Measurements from ENCODE around the gene RHNO1.
"Not testable (repeated sequence)": the region's sequence is repeated elsewhere in the genome, so short reads cannot be mapped to it uniquely, and the experiment has no call there.

The RHNO1 gene

GRCh38 chr12:2863402-2863801 lies 13.6 kb upstream of the RHNO1 start:
- H3K4ac ChIP-seq (ENCODE audit: low read length); H3K4me1 ChIP-seq (ENCODE audit: control insufficient read depth in 2 of 2, insufficient read depth in 1 of 2, low read depth in 1 of 2, low read length in 2 of 2); H3K27me3 ChIP-seq (ENCODE audit: control insufficient read depth in 3 of 3, insufficient read depth in 3 of 3, low read depth in 1 of 3, low read length in 3 of 3); DNase-seq (ENCODE audit: low spot score); H2BK120ac ChIP-seq (ENCODE audit: low read depth, low read length); H3K79me1 ChIP-seq (ENCODE audit: low read depth, low read length); H2BK12ac ChIP-seq (ENCODE audit: low read length); H2BK15ac ChIP-seq (ENCODE audit: low read length); H2AK5ac ChIP-seq (ENCODE audit: low read depth, low read length); H2BK5ac ChIP-seq (ENCODE audit: low read length); H4K8ac ChIP-seq (ENCODE audit: low read depth, low read length); H3K9ac ChIP-seq (ENCODE audit: low read depth, low read length, poor library complexity); H2AFZ ChIP-seq (ENCODE audit: low read length); H3K23ac ChIP-seq (ENCODE audit: low read depth, low read length, poor library complexity); H3K27ac ChIP-seq (replicated peaks; ENCODE audit: low read length); H3K14ac ChIP-seq (ENCODE audit: low read length); H3K9me3 ChIP-seq (replicated peaks in 1 of 2; ENCODE audit: control insufficient read depth in 2 of 2, insufficient read depth in 1 of 2, low read depth in 1 of 2, low read length in 2 of 2); H3K18ac ChIP-seq (ENCODE audit: low read length); H4K91ac ChIP-seq (ENCODE audit: low read depth, low read length, poor library complexity); H3K4me2 ChIP-seq (ENCODE audit: insufficient read depth, low read length, poor library complexity, severe bottlenecking); H3K4me3 ChIP-seq (ENCODE audit: low read length in 2 of 2): not testable (repeated sequence)
- peaks cover 57 to 96% of the 10 kb centered on the region in 2 donors for H3K36me3 ChIP-seq (replicated peaks in 1 of 2; ENCODE audit: control insufficient read depth in 2 of 2, insufficient read depth in 2 of 2, low read length in 2 of 2)
- WGBS, 2 donors (ENCODE audit: extremely low coverage in 2 of 2, insufficient read length in 2 of 2, insufficient replicate concordance in 1 of 2): no CpG with 5 or more reads among the region's 7 CpGs

DNA sequence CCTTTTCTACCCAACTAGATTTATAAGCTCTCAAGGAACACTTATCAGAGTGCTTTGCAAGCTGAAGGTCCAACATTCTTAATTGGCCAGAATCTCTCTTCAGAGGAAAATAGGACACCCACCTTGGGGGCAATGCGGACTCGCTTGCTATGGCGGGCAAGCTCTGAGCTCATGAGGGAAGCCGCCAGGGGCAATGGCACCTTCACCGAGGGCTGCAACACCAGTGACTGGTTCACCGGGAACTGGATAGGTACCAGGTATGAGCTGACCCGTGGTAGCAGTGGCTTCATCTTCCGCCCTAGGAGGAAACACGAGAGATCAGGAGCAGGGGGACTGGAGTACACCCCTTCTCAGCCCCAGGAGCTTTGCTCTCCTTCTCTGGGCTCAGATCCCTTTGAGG lies 12.8 kb upstream of the RHNO1 start:
- H3K4me3 ChIP-seq (ENCODE audit: low read length in 2 of 2): no peak overlapping the region

DNA sequence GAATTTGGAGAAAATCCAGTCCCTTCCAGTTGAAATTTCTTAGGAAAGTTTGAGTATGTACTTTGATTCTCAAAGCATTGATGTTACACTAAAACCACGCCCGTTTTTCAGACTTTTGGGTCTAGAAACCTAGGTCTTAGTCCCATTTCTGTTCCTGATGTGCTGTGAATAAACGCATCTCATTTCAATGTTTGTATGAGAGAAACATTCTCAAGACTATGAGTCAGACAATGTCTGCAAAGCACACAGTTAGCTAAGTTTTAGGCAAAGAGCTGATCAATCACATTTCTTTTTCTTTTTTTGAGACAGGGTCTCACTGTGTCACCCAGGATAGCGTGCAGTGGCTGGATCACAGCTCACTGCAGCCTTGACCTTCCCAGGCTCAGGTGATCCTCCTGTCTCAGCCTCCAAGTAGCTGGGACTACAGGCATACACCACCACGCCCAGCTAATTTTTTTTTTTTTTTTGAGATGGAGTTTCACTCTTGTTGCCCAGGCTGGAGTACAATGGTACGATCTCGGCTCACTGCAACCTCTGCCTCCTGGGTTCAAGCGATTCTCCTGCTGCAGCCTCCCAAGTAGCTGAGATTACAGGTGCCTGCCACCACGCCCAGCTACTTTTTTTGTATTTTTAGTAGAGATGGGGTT lies 7.9 kb upstream of the RHNO1 start:
- not testable (repeated sequence) for H3K14ac ChIP-seq (ENCODE audit: low read length); H3K4me3 ChIP-seq (ENCODE audit: low read length in 2 of 2); H3K27me3 ChIP-seq (ENCODE audit: control insufficient read depth in 3 of 3, insufficient read depth in 3 of 3, low read depth in 1 of 3, low read length in 3 of 3); H3K27ac ChIP-seq (replicated peaks; ENCODE audit: low read length); H3K23ac ChIP-seq (ENCODE audit: low read depth, low read length, poor library complexity); H4K8ac ChIP-seq (ENCODE audit: low read depth, low read length); DNase-seq (ENCODE audit: low spot score); H2BK5ac ChIP-seq (ENCODE audit: low read length); H3K9ac ChIP-seq (ENCODE audit: low read depth, low read length, poor library complexity); H3K4me2 ChIP-seq (ENCODE audit: insufficient read depth, low read length, poor library complexity, severe bottlenecking); H3K9me3 ChIP-seq (replicated peaks in 1 of 2; ENCODE audit: control insufficient read depth in 2 of 2, insufficient read depth in 1 of 2, low read depth in 1 of 2, low read length in 2 of 2); H2AK5ac ChIP-seq (ENCODE audit: low read depth, low read length); H3K18ac ChIP-seq (ENCODE audit: low read length); H2BK12ac ChIP-seq (ENCODE audit: low read length); H3K79me1 ChIP-seq (ENCODE audit: low read depth, low read length); H2AFZ ChIP-seq (ENCODE audit: low read length); H3K4ac ChIP-seq (ENCODE audit: low read length); H2BK15ac ChIP-seq (ENCODE audit: low read length); H2BK120ac ChIP-seq (ENCODE audit: low read depth, low read length); H4K91ac ChIP-seq (ENCODE audit: low read depth, low read length, poor library complexity); H3K4me1 ChIP-seq (ENCODE audit: control insufficient read depth in 2 of 2, insufficient read depth in 1 of 2, low read depth in 1 of 2, low read length in 2 of 2)
- WGBS, 2 donors (ENCODE audit: extremely low coverage in 2 of 2, insufficient read length in 2 of 2, insufficient replicate concordance in 1 of 2): no CpG with 5 or more reads among the region's 9 CpGs
- peaks cover 54 to 95% of the 10 kb centered on the region in 2 donors for H3K36me3 ChIP-seq (replicated peaks in 1 of 2; ENCODE audit: control insufficient read depth in 2 of 2, insufficient read depth in 2 of 2, low read length in 2 of 2)

More for the DNA sequence above, 12.8 kb upstream of the RHNO1 start:
- Histone ChIP-seq H3K4me2 (ENCODE audit: insufficient read depth, low read length, poor library complexity, severe bottlenecking) (no peak overlapping the region), H4K8ac (ENCODE audit: low read depth, low read length) (no peak overlapping the region), H3K14ac (ENCODE audit: low read length) (no peak overlapping the region), H2BK120ac (ENCODE audit: low read depth, low read length) (no peak overlapping the region), H2BK5ac (ENCODE audit: low read length) (no peak overlapping the region), H3K9ac (ENCODE audit: low read depth, low read length, poor library complexity) (no peak overlapping the region), H3K36me3 (replicated peaks in 1 of 2; ENCODE audit: control insufficient read depth in 2 of 2, insufficient read depth in 2 of 2, low read length in 2 of 2) (peaks cover 54 to 96% of the 10 kb centered on the region in 2 donors), H3K4ac (ENCODE audit: low read length) (no peak overlapping the region), H3K27ac (replicated peaks; ENCODE audit: low read length) (no peak overlapping the region), H2AK5ac (ENCODE audit: low read depth, low read length) (no peak overlapping the region), H2AFZ (ENCODE audit: low read length) (no peak overlapping the region), H2BK15ac (ENCODE audit: low read length) (no peak overlapping the region), H3K27me3 (ENCODE audit: control insufficient read depth in 3 of 3, insufficient read depth in 3 of 3, low read depth in 1 of 3, low read length in 3 of 3) (no peaks in the 10 kb centered on the region), H3K18ac (ENCODE audit: low read length) (no peak overlapping the region), H3K23ac (ENCODE audit: low read depth, low read length, poor library complexity) (no peak overlapping the region), H3K4me1 (ENCODE audit: control insufficient read depth in 2 of 2, insufficient read depth in 1 of 2, low read depth in 1 of 2, low read length in 2 of 2) (no peaks in the 10 kb centered on the region), H2BK12ac (ENCODE audit: low read length) (no peak overlapping the region), H4K91ac (ENCODE audit: low read depth, low read length, poor library complexity) (no peak overlapping the region), H3K79me1 (ENCODE audit: low read depth, low read length) (peaks cover 3% of the 10 kb centered on the region), H3K9me3 (replicated peaks in 1 of 2; ENCODE audit: control insufficient read depth in 2 of 2, insufficient read depth in 1 of 2, low read depth in 1 of 2, low read length in 2 of 2) (no peaks in the 10 kb centered on the region)
- no CpG with 5 or more reads among the region's 9 CpGs for whole genome bisulfite sequencing, 2 donors (ENCODE audit: extremely low coverage in 2 of 2, insufficient read length in 2 of 2, insufficient replicate concordance in 1 of 2)
- DNase-seq (ENCODE audit: low spot score): no peak

DNA sequence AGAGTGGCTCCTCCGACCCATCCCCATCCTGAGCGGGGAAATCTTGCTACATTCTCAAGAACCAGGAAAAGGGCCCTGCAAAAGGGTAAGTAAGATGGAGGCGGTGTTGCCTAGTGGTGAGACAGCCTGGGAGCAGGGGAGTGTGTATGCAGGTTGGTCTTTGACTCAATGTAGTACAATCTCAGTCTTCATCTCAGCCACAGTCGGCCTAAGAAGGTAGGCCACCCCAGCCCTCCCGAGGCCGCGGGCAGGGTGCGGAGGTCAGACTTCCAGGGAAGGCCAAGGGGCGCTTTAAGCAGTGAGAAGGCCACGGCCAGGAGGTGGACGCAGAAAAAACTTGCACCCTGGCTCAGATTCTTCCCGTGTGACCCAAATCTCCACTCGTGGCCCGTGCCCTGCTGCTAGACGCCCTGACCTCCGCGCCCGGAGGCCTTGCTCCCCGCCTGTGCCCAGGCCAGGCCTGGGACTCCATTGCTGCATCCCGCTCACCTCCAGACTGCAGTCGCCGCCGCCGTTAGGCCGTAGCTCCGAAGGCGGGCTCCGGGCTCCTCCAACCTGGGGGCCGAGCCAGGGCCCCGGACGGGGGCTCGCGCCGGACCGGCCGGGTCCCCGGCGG lies 484 bp upstream of the RHNO1 start:
- Histone ChIP-seq H3K4ac (ENCODE audit: low read length) (peak overlapping the region; percentile 13), H3K4me3 (ENCODE audit: low read length in 2 of 2) (peak overlapping the region; percentile 74 to 98), H3K9me3 (replicated peaks in 1 of 2; ENCODE audit: control insufficient read depth in 2 of 2, insufficient read depth in 1 of 2, low read depth in 1 of 2, low read length in 2 of 2) (no peaks in the 10 kb centered on the region), H3K36me3 (replicated peaks in 1 of 2; ENCODE audit: control insufficient read depth in 2 of 2, insufficient read depth in 2 of 2, low read length in 2 of 2) (peaks cover 20 to 67% of the 10 kb centered on the region in 2 donors), H2BK12ac (ENCODE audit: low read length) (no peak overlapping the region), H2BK15ac (ENCODE audit: low read length) (peak overlapping the region; percentile 65), H2BK5ac (ENCODE audit: low read length) (peak overlapping the region; percentile 82), H3K79me1 (ENCODE audit: low read depth, low read length) (peaks cover 14% of the 10 kb centered on the region), H2AK5ac (ENCODE audit: low read depth, low read length) (peak overlapping the region; percentile 86), H3K4me2 (ENCODE audit: insufficient read depth, low read length, poor library complexity, severe bottlenecking) (peak overlapping the region; percentile 89), H3K18ac (ENCODE audit: low read length) (peak overlapping the region; percentile 95), H3K27ac (replicated peaks; ENCODE audit: low read length) (peak overlapping the region; percentile 67), H3K27me3 (ENCODE audit: control insufficient read depth in 3 of 3, insufficient read depth in 3 of 3, low read depth in 1 of 3, low read length in 3 of 3) (no peaks in the 10 kb centered on the region), H3K4me1 (ENCODE audit: control insufficient read depth in 2 of 2, insufficient read depth in 1 of 2, low read depth in 1 of 2, low read length in 2 of 2) (peaks cover 0 to 3% of the 10 kb centered on the region in 2 donors), H4K91ac (ENCODE audit: low read depth, low read length, poor library complexity) (peak overlapping the region; percentile 77), H4K8ac (ENCODE audit: low read depth, low read length) (peak overlapping the region; percentile 99), H3K23ac (ENCODE audit: low read depth, low read length, poor library complexity) (peak overlapping the region; percentile 82), H2AFZ (ENCODE audit: low read length) (peak overlapping the region; percentile 84), H3K14ac (ENCODE audit: low read length) (peak overlapping the region; percentile 87), H3K9ac (ENCODE audit: low read depth, low read length, poor library complexity) (peak overlapping the region; percentile 90), H2BK120ac (ENCODE audit: low read depth, low read length) (peak overlapping the region; percentile 74)
- WGBS, 2 donors (ENCODE audit: extremely low coverage in 2 of 2, insufficient read length in 2 of 2, insufficient replicate concordance in 1 of 2): no CpG with 5 or more reads among the region's 38 CpGs
- no peak for DNase-seq (ENCODE audit: low spot score)

Data from neuronal stem cell (in vitro differentiated cells).